ENCODE results near the gene ATP8B1. TPM values are rescaled to one million over a fixed set of nuclear protein-coding genes. Genes with fewer than 3 reads are reported as not detected.

The ATP8B1 gene
- total and polyA plus RNA-seq, 8 donors = 14.4 to 189 (median 53.3) TPM

DNA sequence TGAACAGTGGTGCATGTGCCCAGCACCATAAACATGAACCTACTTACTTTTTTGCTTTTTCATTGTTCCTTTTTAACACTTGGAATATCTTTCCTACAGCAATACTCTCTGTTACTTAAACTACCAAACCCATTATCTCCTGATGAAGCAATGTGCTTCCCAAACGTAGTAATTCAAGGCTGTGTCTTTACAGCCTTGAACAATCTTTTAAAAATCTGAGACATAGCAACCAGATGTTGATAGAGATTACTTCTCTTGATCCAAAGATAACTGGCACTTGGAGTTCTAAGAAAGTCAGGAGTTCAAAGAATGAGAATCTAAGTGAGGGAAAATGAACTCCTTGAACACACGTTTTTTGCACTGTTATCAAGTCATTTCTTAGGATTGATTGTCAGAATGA is 40.4 kb downstream of the ATP8B1 start:
- intact Hi-C loops (cut with DNase I; ENCODE audit: low total_unique reads) = no loop called here
- no peak for DNase-seq
- Histone ChIP-seq H3K36me3 (peaks cover 0 to 18% (median 14%) of the 10 kb centered on the region in 4 donors), H3K27me3 (no peaks in the 10 kb centered on the region), H3K9me3 (no peaks in the 10 kb centered on the region), H3K27ac (peak overlapping the region in 1 of 5 donors; percentile 32), H3K4me3 (no peak overlapping the region), H3K4me1 (peaks cover 7 to 44% (median 26%) of the 10 kb centered on the region in 4 donors)
- TF ChIP-seq, protein P1, sequence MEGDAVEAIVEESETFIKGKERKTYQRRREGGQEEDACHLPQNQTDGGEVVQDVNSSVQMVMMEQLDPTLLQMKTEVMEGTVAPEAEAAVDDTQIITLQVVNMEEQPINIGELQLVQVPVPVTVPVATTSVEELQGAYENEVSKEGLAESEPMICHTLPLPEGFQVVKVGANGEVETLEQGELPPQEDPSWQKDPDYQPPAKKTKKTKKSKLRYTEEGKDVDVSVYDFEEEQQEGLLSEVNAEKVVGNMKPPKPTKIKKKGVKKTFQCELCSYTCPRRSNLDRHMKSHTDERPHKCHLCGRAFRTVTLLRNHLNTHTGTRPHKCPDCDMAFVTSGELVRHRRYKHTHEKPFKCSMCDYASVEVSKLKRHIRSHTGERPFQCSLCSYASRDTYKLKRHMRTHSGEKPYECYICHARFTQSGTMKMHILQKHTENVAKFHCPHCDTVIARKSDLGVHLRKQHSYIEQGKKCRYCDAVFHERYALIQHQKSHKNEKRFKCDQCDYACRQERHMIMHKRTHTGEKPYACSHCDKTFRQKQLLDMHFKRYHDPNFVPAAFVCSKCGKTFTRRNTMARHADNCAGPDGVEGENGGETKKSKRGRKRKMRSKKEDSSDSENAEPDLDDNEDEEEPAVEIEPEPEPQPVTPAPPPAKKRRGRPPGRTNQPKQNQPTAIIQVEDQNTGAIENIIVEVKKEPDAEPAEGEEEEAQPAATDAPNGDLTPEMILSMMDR (IDR thresholded peaks at IDR 0.05) = no peak
- TF ChIP-seq POLR2A (IDR thresholded peaks at IDR 0.05) (no peak), POLR2AphosphoS5 (IDR thresholded peaks at IDR 0.05) (no peak), EP300 (IDR thresholded peaks at IDR 0.05) (no peak)
- 53 to 60% (median 55%) methylated on average over 2 of the region's 2 CpGs for WGBS, 5 donors

DNA sequence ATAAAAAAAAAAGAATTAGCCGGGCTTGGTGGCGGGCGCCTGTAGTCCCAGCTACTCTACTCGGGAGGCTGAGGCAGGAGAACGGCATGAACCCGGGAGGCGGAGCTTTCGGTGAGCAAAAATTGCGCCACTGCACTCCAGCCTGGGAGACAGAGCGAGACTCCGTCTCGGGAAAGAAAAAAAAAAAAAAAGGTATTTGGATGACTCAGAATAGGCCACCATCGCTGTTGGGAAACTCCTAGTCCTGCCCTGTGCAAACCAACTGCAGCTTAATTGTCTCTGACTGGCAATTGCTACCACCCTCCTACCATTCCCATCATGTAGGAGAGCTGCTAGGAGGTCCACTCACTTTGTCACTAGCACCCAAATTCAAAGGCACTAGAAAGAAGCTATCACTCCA is 43.5 kb downstream of the ATP8B1 start:
- TF ChIP-seq EP300 (IDR thresholded peaks at IDR 0.05) (no peak), POLR2A (IDR thresholded peaks at IDR 0.05) (no peak)
- H3K27ac ChIP-seq = no peak overlapping the region
- no peaks in the 10 kb centered on the region for H3K27me3 ChIP-seq
- intact Hi-C loops (cut with DNase I; ENCODE audit: low total_unique reads) = no loop called here
- WGBS, 5 donors = 94 to 96% (median 95%) methylated on average over 13 of the region's 13 CpGs
- H3K4me3 ChIP-seq = no peak overlapping the region
- no peak for DNase-seq
- peaks cover 0 to 28% (median 20%) of the 10 kb centered on the region in 4 donors for H3K36me3 ChIP-seq
- H3K9me3 ChIP-seq = no peaks in the 10 kb centered on the region
- H3K4me1 ChIP-seq = peaks cover 0 to 26% (median 11%) of the 10 kb centered on the region in 4 donors

DNA sequence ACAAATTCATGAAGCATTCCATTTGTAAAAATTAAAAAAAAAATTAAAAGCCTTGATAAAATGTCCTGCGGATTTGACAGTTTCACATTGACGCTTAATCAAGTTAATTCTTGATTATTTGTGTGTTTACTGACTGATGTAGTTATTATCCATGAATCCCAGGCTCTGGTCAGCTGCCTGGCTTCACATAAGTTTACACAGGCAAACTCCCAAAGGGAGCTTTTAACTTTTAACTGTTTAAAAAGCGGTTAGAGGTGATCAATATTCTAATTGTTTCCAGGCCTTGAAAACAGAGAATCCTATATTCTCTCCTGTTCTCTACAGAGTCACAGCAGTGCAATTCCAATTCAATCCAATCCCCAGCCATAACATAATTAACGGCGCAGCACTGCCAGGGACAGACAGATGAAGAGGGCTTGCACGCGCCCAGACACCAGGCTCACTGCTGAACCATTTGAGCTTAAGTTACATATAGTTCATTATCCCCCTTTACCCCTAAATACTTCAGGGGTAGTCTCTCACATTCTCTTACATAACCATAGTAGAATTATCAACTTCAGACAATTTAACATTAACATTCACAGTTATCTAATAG is 47.5 kb downstream of the ATP8B1 start:
- Histone ChIP-seq H3K9me3 (no peaks in the 10 kb centered on the region), H3K36me3 (peaks cover 0 to 23% (median 18%) of the 10 kb centered on the region in 4 donors), H3K4me3 (no peak overlapping the region), H3K4me1 (peaks cover 18 to 47% (median 35%) of the 10 kb centered on the region in 4 donors), H3K27me3 (no peaks in the 10 kb centered on the region), H3K27ac (peak overlapping the region in 1 of 5 donors; percentile 9)
- WGBS, 5 donors = 51 to 75% (median 62%) methylated on average over 7 of the region's 7 CpGs
- DNase-seq = no peak
- intact Hi-C loops (cut with DNase I; ENCODE audit: low total_unique reads) = no loop called here
- TF ChIP-seq, protein P1 (IDR thresholded peaks at IDR 0.05) = no peak
- TF ChIP-seq POLR2A (IDR thresholded peaks at IDR 0.05) (no peak), EP300 (IDR thresholded peaks at IDR 0.05) (no peak), POLR2AphosphoS5 (IDR thresholded peaks at IDR 0.05) (no peak)

DNA sequence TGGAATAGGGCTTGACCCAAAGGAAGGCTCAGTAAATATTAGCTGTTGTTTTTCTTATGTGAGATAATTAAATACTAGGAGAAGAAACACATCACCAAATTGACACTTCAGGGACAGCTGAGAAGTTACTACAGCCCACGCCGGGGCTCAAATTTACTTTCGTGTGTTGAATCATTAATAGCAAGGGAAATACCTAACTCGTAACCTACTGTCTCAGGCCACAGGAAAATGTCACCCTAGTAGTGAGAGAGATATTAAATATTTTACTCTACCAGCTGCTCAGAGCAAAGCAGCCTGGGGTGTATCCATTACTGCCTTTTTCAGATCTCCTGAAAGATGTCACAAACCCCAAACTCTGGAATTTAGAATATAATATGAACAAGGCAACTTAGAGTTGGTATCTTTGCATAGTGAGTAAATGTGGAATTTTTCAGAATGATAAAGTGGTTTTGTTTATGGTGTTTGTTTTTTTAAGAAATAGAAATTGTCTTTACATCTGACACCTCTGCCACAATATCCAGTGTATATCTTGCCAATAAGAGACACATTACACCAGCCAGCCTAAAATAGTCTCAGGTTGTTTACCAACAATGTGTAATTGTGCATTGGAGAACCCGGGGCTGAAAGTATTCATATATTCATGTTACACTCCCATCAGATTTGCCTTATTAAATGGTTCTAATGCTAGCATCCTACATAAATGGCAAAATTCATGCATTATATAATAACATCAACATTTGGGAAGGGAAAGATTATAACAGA is 48.4 kb downstream of the ATP8B1 start:
- Histone ChIP-seq H3K4me3 (no peak overlapping the region), H3K4me1 (peaks cover 18 to 55% (median 42%) of the 10 kb centered on the region in 4 donors), H3K9me3 (no peaks in the 10 kb centered on the region), H3K36me3 (peaks cover 0 to 15% (median 10%) of the 10 kb centered on the region in 4 donors), H3K27ac (peak overlapping the region in 1 of 5 donors; percentile 32), H3K27me3 (no peaks in the 10 kb centered on the region)
- intact Hi-C loops (cut with DNase I; ENCODE audit: low total_unique reads) = no loop called here
- WGBS, 5 donors = 65 to 74% (median 69%) methylated on average over 5 of the region's 5 CpGs
- TF ChIP-seq, protein P1 (IDR thresholded peaks at IDR 0.05) = no peak
- TF ChIP-seq POLR2A (IDR thresholded peaks at IDR 0.05) = no peak
- no peak for TF ChIP-seq EP300 (IDR thresholded peaks at IDR 0.05)
- TF ChIP-seq POLR2AphosphoS5 (IDR thresholded peaks at IDR 0.05) = no peak
- no peak for DNase-seq

Measured in stomach (tissue), 9 donors.